ENCODE measurements around the gene IFI6. TPM values are rescaled to one million over a fixed set of nuclear protein-coding genes. Genes with fewer than 3 reads are reported as not detected.
A peak's percentile ranks its signal among the peaks of the same experiment; 100 is the strongest.

The IFI6 gene
- total RNA-seq, 2 donors from 2014 or later: 18.0 to 25.1 TPM

GRCh38 chr1:27638047-27638734, 33.8 kb downstream of the IFI6 start:
- no peak overlapping the region for H3K4me3 ChIP-seq
- H3K27me3 ChIP-seq: peaks cover 22% of the 10 kb centered on the region
- H3K27ac ChIP-seq: no peak overlapping the region
- H3K9ac ChIP-seq (ENCODE audit: low read depth in 2 of 2, low read length in 2 of 2): no peak overlapping the region
- H3K36me3 ChIP-seq: no peaks in the 10 kb centered on the region
- no peak for DNase-seq
- intact Hi-C loops (cut with DNase I): no loop called here
- no peak for TF ChIP-seq CTCF (IDR thresholded peaks at IDR 0.05)
- H3K9me3 ChIP-seq: no peaks in the 10 kb centered on the region
- H3K4me1 ChIP-seq: no peaks in the 10 kb centered on the region

- no peak overlapping the region for H3K4me3 ChIP-seq
- no peak for DNase-seq
- no peak overlapping the region for H3K9ac ChIP-seq (ENCODE audit: low read depth in 2 of 2, low read length in 2 of 2)
- H3K9me3 ChIP-seq: no peaks in the 10 kb centered on the region
- peaks cover 23% of the 10 kb centered on the region for H3K27me3 ChIP-seq
- intact Hi-C loops (cut with DNase I): no loop called here
- no peaks in the 10 kb centered on the region for H3K4me1 ChIP-seq
- no peaks in the 10 kb centered on the region for H3K36me3 ChIP-seq
- no peak for TF ChIP-seq CTCF (IDR thresholded peaks at IDR 0.05)
- H3K27ac ChIP-seq: no peak overlapping the region
Observed at GRCh38 chr1:27635396-27636142, 36.4 kb downstream of the IFI6 start.

- DNase-seq: no peak
- no peaks in the 10 kb centered on the region for H3K4me1 ChIP-seq
- no peaks in the 10 kb centered on the region for H3K36me3 ChIP-seq
- no peak for TF ChIP-seq CTCF (IDR thresholded peaks at IDR 0.05)
- H3K9me3 ChIP-seq: no peaks in the 10 kb centered on the region
- intact Hi-C loops (cut with DNase I): no loop called here
- H3K27me3 ChIP-seq: peaks cover 23% of the 10 kb centered on the region
- peak within 1 kb of the TSS; percentile 23 for H3K27ac ChIP-seq
- H3K4me3 ChIP-seq: peak within 1 kb of the TSS; percentile 34
- peak within 1 kb of the TSS; percentile 58 to 76 for H3K9ac ChIP-seq (ENCODE audit: low read depth in 2 of 2, low read length in 2 of 2)
Observed at GRCh38 chr1:27634985-27635367, 37.0 kb downstream of the IFI6 start, which contains the start of gene FGR. Gene FGR, minus strand, starts transcription at chr1:27635185. Its CDS starts 11,269 bp downstream, at chr1:27623916.

GRCh38 chr1:27634177-27634984, 37.6 kb downstream of the IFI6 start:
- Histone ChIP-seq H3K27me3 (peaks cover 23% of the 10 kb centered on the region), H3K9me3 (no peaks in the 10 kb centered on the region), H3K27ac (peak overlapping the region; percentile 23), H3K9ac (ENCODE audit: low read depth in 2 of 2, low read length in 2 of 2) (peak overlapping the region; percentile 58 to 76), H3K36me3 (no peaks in the 10 kb centered on the region), H3K4me3 (peak overlapping the region; percentile 34), H3K4me1 (no peaks in the 10 kb centered on the region)
- intact Hi-C loops (cut with DNase I): no loop called here
- DNase-seq: no peak
- TF ChIP-seq CTCF (IDR thresholded peaks at IDR 0.05): no peak

- H3K9ac ChIP-seq (ENCODE audit: low read depth in 2 of 2, low read length in 2 of 2): peak overlapping the region in 1 of 2 donors; percentile 76
Observed at GRCh38 chr1:27633640-27634176, 38.3 kb downstream of the IFI6 start.

More at GRCh38 chr1:27633640-27634176, 38.3 kb downstream of the IFI6 start:
- DNase-seq: no peak
- TF ChIP-seq CTCF (IDR thresholded peaks at IDR 0.05): no peak
- H3K27ac ChIP-seq: peak overlapping the region; percentile 23
- H3K27me3 ChIP-seq: peaks cover 23% of the 10 kb centered on the region
- no peaks in the 10 kb centered on the region for H3K36me3 ChIP-seq
- intact Hi-C loops (cut with DNase I): no loop called here
- H3K9me3 ChIP-seq: no peaks in the 10 kb centered on the region
- H3K4me1 ChIP-seq: no peaks in the 10 kb centered on the region
- H3K4me3 ChIP-seq: peak overlapping the region; percentile 34

Measured in colonic mucosa (tissue), 4 donors.